NK-92 (cell line): ENCODE measurements around the gene SIPA1.

Experiments used
- DNase-seq: peaks from one replicate; lab custom pipeline; 2025; ENCODE audit not compliant: unreplicated experiment; lab: John Stamatoyannopoulos, UW

Gene SIPA1

GRCh38 chr11:65642014-65642671, 4.2 kb downstream of the SIPA1 start:
- DNase-seq, result no peak

DNA sequence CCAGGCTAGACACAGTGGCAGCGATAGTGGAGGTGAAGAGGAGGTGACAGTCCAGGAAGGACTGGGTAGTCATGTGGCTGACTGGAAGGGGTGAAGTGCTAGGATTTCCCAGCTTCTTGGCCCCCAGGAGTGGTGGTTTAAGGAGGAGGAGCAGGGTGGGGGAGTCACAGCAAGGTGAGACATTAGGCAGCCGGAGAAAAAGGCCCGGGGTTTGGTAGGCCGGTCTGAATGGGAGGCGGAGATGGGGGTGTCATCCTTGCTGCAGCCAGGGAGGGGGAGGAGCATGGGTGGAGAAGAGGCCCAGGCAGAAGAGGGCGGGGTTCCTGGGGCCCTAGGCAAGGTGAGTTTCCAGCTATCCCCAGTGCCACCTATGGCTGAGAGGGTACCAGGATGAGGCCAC, 6.1 kb downstream of the SIPA1 start:
- DNase-seq, result no peak

DNA sequence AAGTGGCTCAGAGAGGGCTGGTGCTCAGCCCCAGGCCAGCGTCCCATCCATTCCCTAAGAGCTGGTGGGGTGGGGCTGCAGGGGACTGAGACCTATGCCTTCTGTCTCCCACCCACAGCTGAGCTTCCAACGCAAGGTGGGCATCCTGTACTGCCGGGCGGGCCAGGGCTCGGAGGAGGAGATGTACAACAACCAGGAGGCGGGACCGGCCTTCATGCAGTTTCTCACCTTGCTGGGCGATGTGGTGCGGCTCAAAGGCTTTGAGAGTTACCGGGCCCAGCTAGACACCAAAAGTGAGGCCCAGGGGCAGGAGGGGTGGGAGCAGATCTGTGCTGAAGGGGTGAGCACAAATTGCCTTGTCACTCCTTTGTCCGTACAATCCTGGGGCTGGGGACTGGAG, 6.9 kb downstream of the SIPA1 start:
- no peak for DNase-seq

DNA sequence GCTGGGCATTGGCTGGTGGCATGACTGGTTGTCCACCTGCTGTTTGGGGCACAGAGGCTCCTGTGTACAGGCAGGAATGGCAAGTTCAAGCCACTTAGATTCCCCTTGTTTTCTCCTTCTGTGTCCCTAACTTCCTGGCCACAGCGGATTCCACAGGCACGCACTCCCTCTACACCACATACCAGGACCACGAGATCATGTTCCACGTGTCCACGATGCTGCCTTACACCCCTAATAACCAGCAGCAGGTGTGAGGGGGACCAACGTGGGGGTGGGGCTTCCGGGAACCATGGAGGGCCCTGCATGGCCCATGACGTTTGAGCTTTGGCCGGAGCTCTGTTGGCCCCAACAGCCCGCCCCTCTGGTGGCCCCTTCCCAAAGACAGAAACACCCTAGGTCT, 7.8 kb downstream of the SIPA1 start:
- no peak for DNase-seq

DNA sequence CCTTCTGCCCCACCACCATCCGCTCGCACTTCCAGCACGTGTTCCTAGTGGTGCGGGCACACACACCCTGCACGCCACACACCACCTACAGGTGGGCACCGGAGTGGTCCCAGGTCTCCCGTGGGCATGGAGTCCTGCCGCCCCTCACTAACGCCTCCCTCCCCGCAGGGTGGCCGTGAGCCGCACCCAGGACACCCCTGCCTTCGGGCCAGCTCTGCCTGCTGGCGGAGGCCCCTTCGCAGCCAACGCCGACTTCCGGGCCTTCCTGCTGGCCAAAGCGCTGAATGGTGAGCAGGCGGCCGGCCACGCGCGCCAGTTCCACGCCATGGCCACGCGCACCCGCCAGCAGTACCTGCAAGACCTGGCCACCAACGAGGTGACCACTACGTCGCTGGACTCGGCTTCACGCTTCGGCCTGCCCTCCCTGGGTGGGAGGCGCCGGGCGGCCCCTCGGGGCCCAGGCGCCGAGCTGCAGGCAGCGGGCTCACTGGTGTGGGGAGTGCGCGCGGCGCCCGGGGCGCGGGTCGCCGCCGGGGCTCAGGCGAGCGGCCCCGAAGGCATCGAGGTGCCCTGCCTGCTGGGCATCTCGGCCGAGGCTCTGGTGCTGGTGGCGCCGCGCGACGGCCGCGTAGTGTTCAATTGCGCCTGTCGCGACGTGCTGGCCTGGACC, 8.5 kb downstream of the SIPA1 start:
- DNase-seq, result no peak

DNA sequence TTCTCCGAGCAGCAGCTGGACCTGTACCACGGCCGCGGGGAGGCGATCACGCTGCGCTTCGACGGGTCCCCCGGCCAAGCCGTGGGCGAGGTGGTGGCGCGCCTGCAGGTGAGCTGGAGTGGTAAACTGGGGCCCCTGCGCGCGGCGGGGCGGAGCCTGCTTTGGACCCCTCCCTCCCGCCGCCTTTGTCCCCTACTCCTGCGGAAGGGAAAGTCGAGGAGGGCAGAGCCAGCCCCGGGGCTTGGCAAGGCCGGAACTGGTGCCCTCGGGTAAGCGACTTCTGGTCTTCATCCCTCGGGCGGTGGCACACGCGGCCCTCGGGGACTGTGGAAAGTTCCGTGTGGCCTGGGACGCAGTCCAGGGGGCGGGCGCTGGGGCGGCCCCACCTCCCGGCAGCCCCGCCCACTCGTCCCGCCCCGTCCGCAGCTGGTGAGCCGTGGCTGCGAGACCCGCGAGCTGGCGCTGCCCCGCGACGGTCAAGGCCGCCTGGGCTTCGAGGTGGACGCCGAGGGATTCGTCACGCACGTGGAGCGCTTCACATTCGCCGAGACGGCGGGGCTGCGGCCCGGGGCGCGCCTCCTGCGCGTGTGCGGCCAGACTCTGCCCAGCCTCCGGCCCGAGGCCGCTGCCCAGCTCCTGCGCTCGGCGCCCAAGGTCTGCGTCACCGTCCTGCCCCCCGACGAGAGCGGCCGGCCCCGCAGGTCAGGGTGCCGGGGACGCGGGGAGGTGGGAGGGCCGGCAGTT, 9.2 kb downstream of the SIPA1 start:
- DNase-seq, result no peak

GRCh38 chr11:65648997-65649493, 11.1 kb downstream of the SIPA1 start:
- DNase-seq, result no peak

DNA sequence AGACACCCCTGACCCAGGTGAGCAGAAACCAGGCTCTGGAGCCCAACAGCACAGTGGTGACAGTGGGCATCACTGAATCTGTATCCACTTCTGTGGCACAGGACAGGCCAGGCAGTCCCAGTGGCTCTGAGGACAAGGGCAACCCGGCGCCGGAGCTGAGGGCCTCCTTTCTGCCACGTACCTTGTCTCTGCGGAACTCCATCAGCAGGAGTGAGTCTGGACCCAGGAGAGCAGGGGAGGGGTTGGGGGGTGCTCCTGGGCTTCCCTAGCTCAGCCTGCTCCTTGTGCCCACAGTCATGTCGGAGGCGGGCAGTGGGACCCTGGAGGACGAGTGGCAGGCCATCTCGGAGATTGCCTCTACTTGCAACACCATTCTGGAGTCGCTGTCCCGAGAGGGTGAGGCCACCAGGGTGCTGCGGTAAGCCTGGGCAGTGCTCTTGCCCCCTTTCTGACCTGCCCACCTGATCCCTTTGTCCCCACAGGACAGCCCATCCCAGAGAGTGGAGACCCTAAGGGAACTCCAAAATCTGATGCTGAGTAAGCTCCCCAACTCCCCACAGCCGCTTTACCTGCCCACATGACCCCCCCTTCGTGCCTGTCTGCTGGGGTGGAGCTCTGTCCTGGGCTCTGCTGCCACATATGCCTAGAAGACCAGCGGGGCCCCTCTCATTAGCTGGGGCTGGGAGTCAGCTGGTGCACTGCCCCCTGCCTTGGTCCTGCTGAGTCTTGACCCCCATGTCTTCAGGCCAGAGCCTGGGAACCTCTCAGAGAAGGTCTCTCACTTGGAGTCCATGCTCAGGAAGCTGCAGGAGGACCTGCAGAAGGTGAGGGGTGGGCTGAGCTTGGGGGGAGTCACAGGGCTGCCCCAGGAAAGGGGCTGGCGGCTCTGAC, 12.0 kb downstream of the SIPA1 start:
- DNase-seq, result no peak

- DNase-seq, result no peak
Measured at GRCh38 chr11:65650547-65651338, 12.8 kb downstream of the SIPA1 start.

DNA sequence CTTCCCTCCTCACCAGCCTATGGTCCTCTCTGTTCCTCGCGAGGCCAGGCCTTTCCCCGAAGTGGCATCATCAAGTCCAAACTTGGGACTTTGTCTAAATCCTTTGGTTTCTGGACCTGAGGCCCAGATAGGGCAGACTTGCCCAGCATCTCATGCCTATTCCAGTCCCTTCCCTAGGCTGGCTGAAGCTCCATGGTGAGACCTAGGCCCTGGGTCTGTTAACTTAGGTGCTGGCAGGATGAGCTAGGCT, 13.4 kb downstream of the SIPA1 start:
- DNase-seq, result no peak

- DNase-seq, result no peak
Measured at GRCh38 chr11:65651589-65652510, 13.9 kb downstream of the SIPA1 start.

DNA sequence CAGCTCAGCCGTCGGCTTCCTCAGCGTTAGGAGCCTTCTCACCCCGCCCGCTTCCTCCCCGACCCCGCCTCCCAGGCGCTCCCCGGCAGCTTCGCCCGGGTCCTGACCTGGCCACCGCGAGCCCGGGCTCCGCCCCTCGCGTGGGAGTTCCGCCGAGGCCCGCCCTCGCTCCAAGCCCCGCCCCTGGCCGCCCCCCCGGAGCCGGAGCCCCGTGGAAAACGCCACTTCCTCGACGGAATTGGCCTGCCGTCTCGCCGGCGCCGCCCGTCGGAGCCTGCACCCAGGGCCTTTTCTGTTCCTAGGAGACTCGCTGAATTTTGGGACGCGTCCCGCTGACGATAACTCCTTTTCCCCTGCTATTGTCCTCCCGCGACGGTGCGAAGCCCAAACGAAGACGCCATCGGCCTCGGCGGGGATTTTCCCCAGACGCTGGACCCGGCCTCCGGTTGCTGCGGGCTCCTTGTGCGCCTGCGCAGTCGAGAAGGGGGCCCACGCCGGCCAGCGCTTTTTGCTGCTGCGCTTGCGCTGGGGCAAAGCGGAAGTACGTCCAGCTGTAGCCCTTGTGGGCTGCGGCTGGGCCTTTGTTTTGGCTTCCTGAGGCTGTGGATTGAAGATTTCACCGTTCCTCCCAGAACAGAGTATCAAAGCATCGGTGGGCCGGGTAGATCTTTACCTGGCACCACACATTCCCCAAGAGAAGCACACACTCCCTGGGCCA, 14.8 kb downstream of the SIPA1 start:
- peak; percentile 72 for DNase-seq

DNA sequence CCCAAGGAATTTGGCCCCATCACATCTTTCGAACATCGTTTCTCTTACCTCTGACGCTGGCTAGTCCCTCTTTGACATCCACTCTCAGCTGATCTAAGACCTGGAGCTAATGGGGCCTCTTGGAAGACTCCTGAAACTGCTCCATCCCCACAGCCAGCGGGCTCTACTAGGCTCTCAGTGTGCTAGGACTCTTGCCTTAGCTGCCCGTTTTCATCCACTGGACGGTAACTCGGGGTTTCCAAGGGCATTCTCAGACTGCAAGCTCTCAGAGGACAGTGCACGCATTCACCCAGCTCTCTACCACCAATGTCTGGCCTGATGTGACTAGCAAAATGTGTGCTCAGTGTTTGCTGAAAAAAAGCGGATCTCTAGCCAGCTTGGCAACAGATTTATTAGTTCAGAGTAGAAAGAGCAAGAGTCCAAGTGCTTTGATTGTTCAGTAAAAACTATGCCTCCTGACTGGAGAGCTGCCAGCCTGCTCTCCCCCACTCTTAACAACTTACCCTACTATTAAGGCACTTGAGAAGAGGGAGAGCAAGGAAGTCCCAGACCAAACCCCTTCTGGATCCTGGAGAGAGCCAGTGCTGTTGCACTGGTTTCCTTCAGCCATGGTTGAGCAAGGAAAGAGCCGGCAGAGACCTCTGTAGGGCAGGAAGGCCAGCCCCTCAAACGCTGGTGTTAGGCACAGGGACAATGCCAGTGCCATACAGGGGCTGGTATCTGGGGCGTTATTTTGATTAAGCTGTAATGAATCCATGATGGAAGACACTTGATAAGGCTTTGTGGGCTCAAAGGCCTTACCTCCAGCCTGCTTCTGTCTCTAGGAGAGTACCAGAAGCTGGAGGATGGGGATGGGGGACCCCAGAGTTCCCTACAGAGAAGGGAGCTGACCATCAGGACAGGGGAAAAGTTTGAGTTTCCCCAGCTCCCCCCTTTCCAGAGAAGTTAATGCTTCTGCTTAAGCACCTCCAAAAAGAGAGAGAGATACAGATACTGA, 15.6 kb downstream of the SIPA1 start:
- DNase-seq, result no peak

GRCh38 chr11:65654375-65655349, 16.8 kb downstream of the SIPA1 start:
- no peak for DNase-seq

GRCh38 chr11:65655570-65656332, 17.9 kb downstream of the SIPA1 start:
- DNase-seq, result no peak

- no peak for DNase-seq
Measured at GRCh38 chr11:65657426-65657825, 19.5 kb downstream of the SIPA1 start.
